Activated CD8-positive, alpha-beta memory T cell treated with anti-CD3 and anti-CD28 coated beads for 48 hours (primary cell): ENCODE data around the gene STKLD1.
"Not testable (repeated sequence)": the region's sequence is repeated elsewhere in the genome, so short reads cannot be mapped to it uniquely, and the experiment has no call there.

ENCODE experiments used
- DNase-seq, 3 experiments: peaks; one replicate each; pipeline ENCODE4 v3.0.0-alpha.2; 2020; ENCODE audit warnings: low read depth in 2 of 3, low spot score in 2 of 3

The STKLD1 gene

GRCh38 chr9:133375724-133376654 is at the start of gene STKLD1, which contains the start of gene SURF4:
Gene STKLD1, plus strand, starts transcription at chr9:133376366. Its CDS starts 108 bp downstream, at chr9:133376474.
Gene SURF4, minus strand, starts transcription at chr9:133376060. Its CDS starts 91 bp downstream, at chr9:133375969.
- peak; percentile 93 to 96 (median 93) for DNase-seq

- not testable (repeated sequence) for DNase-seq
Observed at GRCh38 chr9:133327021-133327420, 49.1 kb upstream of the STKLD1 start.

- DNase-seq: no peak
Observed at GRCh38 chr9:133327834-133328484, 48.2 kb upstream of the STKLD1 start.

GRCh38 chr9:133329306-133330156 is 46.6 kb upstream of the STKLD1 start:
- not testable (repeated sequence) for DNase-seq

GRCh38 chr9:133331221-133331620 is 44.9 kb upstream of the STKLD1 start:
- no peak for DNase-seq

- no peak for DNase-seq
Observed at GRCh38 chr9:133331641-133332380, 44.4 kb upstream of the STKLD1 start.

- DNase-seq: no peak
Observed at GRCh38 chr9:133332381-133332730, 43.8 kb upstream of the STKLD1 start.

- DNase-seq: no peak
Observed at GRCh38 chr9:133333011-133333410, 43.2 kb upstream of the STKLD1 start.

GRCh38 chr9:133333566-133333965 is 42.6 kb upstream of the STKLD1 start:
- DNase-seq: no peak

- DNase-seq: no peak
Observed at GRCh38 chr9:133334161-133334560, 42.0 kb upstream of the STKLD1 start.

GRCh38 chr9:133334888-133335287 is 41.3 kb upstream of the STKLD1 start:
- DNase-seq: not testable (repeated sequence)

GRCh38 chr9:133335924-133336811 is 40.0 kb upstream of the STKLD1 start, which contains the start of gene SURF6:
Gene SURF6, minus strand, starts transcription at chr9:133336188. Its CDS starts 56 bp downstream, at chr9:133336132.
- peak; percentile 88 to 92 (median 91) for DNase-seq

GRCh38 chr9:133339641-133340040 is 36.5 kb upstream of the STKLD1 start:
- DNase-seq: no peak

GRCh38 chr9:133340256-133340655 is 35.9 kb upstream of the STKLD1 start:
- no peak for DNase-seq

GRCh38 chr9:133340916-133341315 is 35.2 kb upstream of the STKLD1 start:
- DNase-seq: no peak

- DNase-seq: no peak
Observed at GRCh38 chr9:133341369-133342068, 34.6 kb upstream of the STKLD1 start.

GRCh38 chr9:133342069-133342406 is 34.1 kb upstream of the STKLD1 start:
- no peak for DNase-seq

- DNase-seq: no peak
Observed at GRCh38 chr9:133342570-133342969, 33.6 kb upstream of the STKLD1 start.

- DNase-seq: no peak
Observed at GRCh38 chr9:133344071-133344470, 32.1 kb upstream of the STKLD1 start.
